ENCODE results near the gene FAAH2. TPM values are rescaled to one million over a fixed set of nuclear protein-coding genes. Genes with fewer than 3 reads are reported as not detected.
"Not testable (repeated sequence)": the region's sequence is repeated elsewhere in the genome, so short reads cannot be mapped to it uniquely, and the experiment has no call there.

FAAH2 gene
- total RNA-seq, 1 donor from 2014 or later, result 9.4 TPM

GRCh38 chrX:57380026-57380796 lies 93.7 kb downstream of the FAAH2 start:
- no peak for ATAC-seq
- no peak for DNase-seq (ENCODE audit: low spot score)

- DNase-seq (ENCODE audit: low spot score), result peak; percentile 48
- peak; percentile 83 for ATAC-seq
Observed at GRCh38 chrX:57394162-57394561, 107.7 kb downstream of the FAAH2 start.

GRCh38 chrX:57403191-57403590 lies 116.7 kb downstream of the FAAH2 start:
- DNase-seq (ENCODE audit: low spot score); ATAC-seq: not testable (repeated sequence)

GRCh38 chrX:57406149-57406548 lies 119.6 kb downstream of the FAAH2 start:
- DNase-seq (ENCODE audit: low spot score) (no peak), ATAC-seq (no peak)

GRCh38 chrX:57417827-57418226 lies 131.3 kb downstream of the FAAH2 start:
- ATAC-seq, result no peak

GRCh38 chrX:57422289-57422688 lies 135.8 kb downstream of the FAAH2 start:
- ATAC-seq, result no peak
- DNase-seq (ENCODE audit: low spot score), result no peak

More at GRCh38 chrX:57417827-57418226, 131.3 kb downstream of the FAAH2 start:
- DNase-seq (ENCODE audit: low spot score), result no peak

GRCh38 chrX:57422790-57423189 lies 136.3 kb downstream of the FAAH2 start:
- no peak for DNase-seq (ENCODE audit: low spot score)
- ATAC-seq, result no peak

- ATAC-seq (peak; percentile 37), DNase-seq (ENCODE audit: low spot score) (no peak)
Observed at GRCh38 chrX:57445076-57445475, 158.6 kb downstream of the FAAH2 start.

GRCh38 chrX:57445832-57446231 lies 159.3 kb downstream of the FAAH2 start:
- ATAC-seq, result no peak
- DNase-seq (ENCODE audit: low spot score), result no peak

- ATAC-seq (no peak), DNase-seq (ENCODE audit: low spot score) (no peak)
Observed at GRCh38 chrX:57447856-57448255, 161.3 kb downstream of the FAAH2 start.

- no peak for DNase-seq (ENCODE audit: low spot score)
- ATAC-seq, result peak; percentile 13
Observed at GRCh38 chrX:57451426-57452020, 165.0 kb downstream of the FAAH2 start.

GRCh38 chrX:57453901-57454300 lies 167.4 kb downstream of the FAAH2 start:
- DNase-seq (ENCODE audit: low spot score) (no peak), ATAC-seq (peak; percentile 86)

GRCh38 chrX:57481514-57481913 lies 195.0 kb downstream of the FAAH2 start:
- ATAC-seq (no peak), DNase-seq (ENCODE audit: low spot score) (no peak)

GRCh38 chrX:57516491-57516890 lies 230.0 kb downstream of the FAAH2 start:
- DNase-seq (ENCODE audit: low spot score) (no peak), ATAC-seq (no peak)

- DNase-seq (ENCODE audit: low spot score), result no peak
- ATAC-seq, result no peak
Observed at GRCh38 chrX:57519578-57520118, 233.1 kb downstream of the FAAH2 start.

- peak; percentile 75 for ATAC-seq
- DNase-seq (ENCODE audit: low spot score), result no peak
Observed at GRCh38 chrX:57528670-57529255, 242.3 kb downstream of the FAAH2 start.

Other genes with a start within 250 kb of the FAAH2 start
- 3.2 TPM for gene SPIN2B, start 165.2 kb upstream of the FAAH2 start, total RNA-seq
- 0.28 TPM for gene SPIN2A, start 149.3 kb upstream of the FAAH2 start, total RNA-seq